ENCODE measurements around the gene PTPRN2.

The PTPRN2 gene

GRCh38 chr7:157831143-157831905 lies 756.3 kb downstream of the PTPRN2 start:
- DNase-seq (ENCODE audit: low read depth) = no peak
- no peak overlapping the region for H3K4me3 ChIP-seq (ENCODE audit: low read depth, low read length)

GRCh38 chr7:157830331-157830730 lies 757.3 kb downstream of the PTPRN2 start:
- no peak for DNase-seq (ENCODE audit: low read depth)
- no peak for TF ChIP-seq CTCF (conservative IDR thresholded peaks at IDR 0.05; ENCODE audit: low read depth, low read length)
- H3K4me3 ChIP-seq (ENCODE audit: low read depth, low read length) = no peak overlapping the region

More at GRCh38 chr7:157831143-157831905, 756.3 kb downstream of the PTPRN2 start:
- no peak for TF ChIP-seq CTCF (conservative IDR thresholded peaks at IDR 0.05; ENCODE audit: low read depth, low read length)

GRCh38 chr7:157829491-157829890 lies 758.1 kb downstream of the PTPRN2 start:
- no peak for DNase-seq (ENCODE audit: low read depth)
- no peak for TF ChIP-seq CTCF (conservative IDR thresholded peaks at IDR 0.05; ENCODE audit: low read depth, low read length)
- H3K4me3 ChIP-seq (ENCODE audit: low read depth, low read length) = no peak overlapping the region

GRCh38 chr7:157828881-157829280 lies 758.7 kb downstream of the PTPRN2 start:
- no peak for DNase-seq (ENCODE audit: low read depth)
- no peak overlapping the region for H3K4me3 ChIP-seq (ENCODE audit: low read depth, low read length)
- no peak for TF ChIP-seq CTCF (conservative IDR thresholded peaks at IDR 0.05; ENCODE audit: low read depth, low read length)

- no peak for DNase-seq (ENCODE audit: low read depth)
- TF ChIP-seq CTCF (conservative IDR thresholded peaks at IDR 0.05; ENCODE audit: low read depth, low read length) = no peak
- H3K4me3 ChIP-seq (ENCODE audit: low read depth, low read length) = no peak overlapping the region
Measured at GRCh38 chr7:157828190-157828589, 759.4 kb downstream of the PTPRN2 start.

- DNase-seq (ENCODE audit: low read depth) = no peak
- no peak for TF ChIP-seq CTCF (conservative IDR thresholded peaks at IDR 0.05; ENCODE audit: low read depth, low read length)
- H3K4me3 ChIP-seq (ENCODE audit: low read depth, low read length) = no peak overlapping the region
Measured at GRCh38 chr7:157827863-157828160, 759.8 kb downstream of the PTPRN2 start.

Measured in choroid plexus epithelial cell (primary cell).